ENCODE measurements around the gene MRPS24. TPM values are rescaled to one million over a fixed set of nuclear protein-coding genes. Genes with fewer than 3 reads are reported as not detected.
A peak's percentile ranks its signal among the peaks of the same experiment; 100 is the strongest.

The MRPS24 gene
- total RNA-seq, 1 experiment from 2014 or later, result 156 TPM

GRCh38 chr7:43872406-43873110 lies 3.2 kb upstream of the MRPS24 start:
- CTCF ChIA-PET, result no interaction called here
- no peaks in the 10 kb centered on the region for H3K9me3 ChIP-seq (ENCODE audit: control insufficient read depth in 1 of 2, insufficient read depth in 1 of 2, low read depth in 1 of 2, low read length in 2 of 2)
- no peaks in the 10 kb centered on the region for H3K9me2 ChIP-seq (ENCODE audit: insufficient read depth)
- DNase-seq (ENCODE audit: low read depth, low spot score) (no peak), ATAC-seq (no peak)
- peaks cover 9 to 36% of the 10 kb centered on the region in 2 experiments; a peak in 3 of 4 replicates for H3K4me1 ChIP-seq (ENCODE audit: control insufficient read depth in 1 of 2, insufficient read depth in 2 of 2, low read length in 2 of 2)
- H3K79me2 ChIP-seq (ENCODE audit: insufficient read depth, low read length), result peaks cover 11% of the 10 kb centered on the region
- H3K36me3 ChIP-seq (ENCODE audit: control insufficient read depth in 1 of 2, insufficient read depth in 2 of 2, low read length in 2 of 2), result peaks cover 4 to 9% of the 10 kb centered on the region in 2 experiments; a peak in 3 of 4 replicates
- POLR2A ChIA-PET, result no interaction called here
- H3K4me3 ChIP-seq (replicated peaks in 1 of 2; ENCODE audit: low read depth in 1 of 2, low read length in 2 of 2), result no peak overlapping the region
- intact Hi-C loops (cut with micrococcal nuclease), result no loop called here
- H3K27ac ChIP-seq (ENCODE audit: low read depth, low read length), result no peak overlapping the region
- no TSS peak for BruUV-seq (replicated peaks)
- H3K9ac ChIP-seq (ENCODE audit: low read length), result no peak overlapping the region
- H3K4me2 ChIP-seq (ENCODE audit: low read length), result peak overlapping the region; percentile 57
- no peak overlapping the region for H2AFZ ChIP-seq (ENCODE audit: low read depth, low read length, poor library complexity, severe bottlenecking)
- RAD21 ChIA-PET (ENCODE audit: low non-redundant PET in 1 of 2, low total read pairs in 2 of 2, uncharacterized antibody in 2 of 2, unreplicated experiment in 2 of 2), result no interaction called here
- H3K27me3 ChIP-seq (ENCODE audit: insufficient read depth, low read length), result no peaks in the 10 kb centered on the region
- TF ChIP-seq TCF7L2 (IDR thresholded peaks at IDR 0.05; ENCODE audit: borderline replicate concordance, extremely low read depth, insufficient read depth, insufficient read length), result no peak
- TF ChIP-seq FOSL1 (IDR thresholded peaks at IDR 0.05; ENCODE audit: low read depth), result no peak
- TF ChIP-seq, protein P1, sequence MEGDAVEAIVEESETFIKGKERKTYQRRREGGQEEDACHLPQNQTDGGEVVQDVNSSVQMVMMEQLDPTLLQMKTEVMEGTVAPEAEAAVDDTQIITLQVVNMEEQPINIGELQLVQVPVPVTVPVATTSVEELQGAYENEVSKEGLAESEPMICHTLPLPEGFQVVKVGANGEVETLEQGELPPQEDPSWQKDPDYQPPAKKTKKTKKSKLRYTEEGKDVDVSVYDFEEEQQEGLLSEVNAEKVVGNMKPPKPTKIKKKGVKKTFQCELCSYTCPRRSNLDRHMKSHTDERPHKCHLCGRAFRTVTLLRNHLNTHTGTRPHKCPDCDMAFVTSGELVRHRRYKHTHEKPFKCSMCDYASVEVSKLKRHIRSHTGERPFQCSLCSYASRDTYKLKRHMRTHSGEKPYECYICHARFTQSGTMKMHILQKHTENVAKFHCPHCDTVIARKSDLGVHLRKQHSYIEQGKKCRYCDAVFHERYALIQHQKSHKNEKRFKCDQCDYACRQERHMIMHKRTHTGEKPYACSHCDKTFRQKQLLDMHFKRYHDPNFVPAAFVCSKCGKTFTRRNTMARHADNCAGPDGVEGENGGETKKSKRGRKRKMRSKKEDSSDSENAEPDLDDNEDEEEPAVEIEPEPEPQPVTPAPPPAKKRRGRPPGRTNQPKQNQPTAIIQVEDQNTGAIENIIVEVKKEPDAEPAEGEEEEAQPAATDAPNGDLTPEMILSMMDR (IDR thresholded peaks at IDR 0.05 in 2 of 3, conservative IDR thresholded peaks at IDR 0.05 in 1 of 3; ENCODE audit: borderline replicate concordance in 1 of 3, insufficient read depth in 1 of 3, low read depth in 2 of 3, low read length in 2 of 3), result no peak
- no peak for TF ChIP-seq EGR1 (IDR thresholded peaks at IDR 0.05; ENCODE audit: low read depth)
- no peak for TF ChIP-seq ELF1 (IDR thresholded peaks at IDR 0.05; ENCODE audit: borderline replicate concordance, low read depth)
- no peak for TF ChIP-seq EZH2phosphoT487 (IDR thresholded peaks at IDR 0.05; ENCODE audit: borderline replicate concordance)
- TF ChIP-seq MAX (IDR thresholded peaks at IDR 0.05), result no peak
- no peak for TF ChIP-seq SP1 (IDR thresholded peaks at IDR 0.05; ENCODE audit: low read depth)
- TF ChIP-seq, protein P2, sequence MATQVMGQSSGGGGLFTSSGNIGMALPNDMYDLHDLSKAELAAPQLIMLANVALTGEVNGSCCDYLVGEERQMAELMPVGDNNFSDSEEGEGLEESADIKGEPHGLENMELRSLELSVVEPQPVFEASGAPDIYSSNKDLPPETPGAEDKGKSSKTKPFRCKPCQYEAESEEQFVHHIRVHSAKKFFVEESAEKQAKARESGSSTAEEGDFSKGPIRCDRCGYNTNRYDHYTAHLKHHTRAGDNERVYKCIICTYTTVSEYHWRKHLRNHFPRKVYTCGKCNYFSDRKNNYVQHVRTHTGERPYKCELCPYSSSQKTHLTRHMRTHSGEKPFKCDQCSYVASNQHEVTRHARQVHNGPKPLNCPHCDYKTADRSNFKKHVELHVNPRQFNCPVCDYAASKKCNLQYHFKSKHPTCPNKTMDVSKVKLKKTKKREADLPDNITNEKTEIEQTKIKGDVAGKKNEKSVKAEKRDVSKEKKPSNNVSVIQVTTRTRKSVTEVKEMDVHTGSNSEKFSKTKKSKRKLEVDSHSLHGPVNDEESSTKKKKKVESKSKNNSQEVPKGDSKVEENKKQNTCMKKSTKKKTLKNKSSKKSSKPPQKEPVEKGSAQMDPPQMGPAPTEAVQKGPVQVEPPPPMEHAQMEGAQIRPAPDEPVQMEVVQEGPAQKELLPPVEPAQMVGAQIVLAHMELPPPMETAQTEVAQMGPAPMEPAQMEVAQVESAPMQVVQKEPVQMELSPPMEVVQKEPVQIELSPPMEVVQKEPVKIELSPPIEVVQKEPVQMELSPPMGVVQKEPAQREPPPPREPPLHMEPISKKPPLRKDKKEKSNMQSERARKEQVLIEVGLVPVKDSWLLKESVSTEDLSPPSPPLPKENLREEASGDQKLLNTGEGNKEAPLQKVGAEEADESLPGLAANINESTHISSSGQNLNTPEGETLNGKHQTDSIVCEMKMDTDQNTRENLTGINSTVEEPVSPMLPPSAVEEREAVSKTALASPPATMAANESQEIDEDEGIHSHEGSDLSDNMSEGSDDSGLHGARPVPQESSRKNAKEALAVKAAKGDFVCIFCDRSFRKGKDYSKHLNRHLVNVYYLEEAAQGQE (IDR thresholded peaks at IDR 0.05; ENCODE audit: low read depth), result no peak
- TF ChIP-seq, protein P3, sequence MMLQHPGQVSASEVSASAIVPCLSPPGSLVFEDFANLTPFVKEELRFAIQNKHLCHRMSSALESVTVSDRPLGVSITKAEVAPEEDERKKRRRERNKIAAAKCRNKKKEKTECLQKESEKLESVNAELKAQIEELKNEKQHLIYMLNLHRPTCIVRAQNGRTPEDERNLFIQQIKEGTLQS (IDR thresholded peaks at IDR 0.05), result no peak
- TF ChIP-seq SRF (IDR thresholded peaks at IDR 0.05; ENCODE audit: low read depth), result no peak
- no peak for TF ChIP-seq CEBPB (IDR thresholded peaks at IDR 0.05; ENCODE audit: low read depth)
- TF ChIP-seq, protein P4, sequence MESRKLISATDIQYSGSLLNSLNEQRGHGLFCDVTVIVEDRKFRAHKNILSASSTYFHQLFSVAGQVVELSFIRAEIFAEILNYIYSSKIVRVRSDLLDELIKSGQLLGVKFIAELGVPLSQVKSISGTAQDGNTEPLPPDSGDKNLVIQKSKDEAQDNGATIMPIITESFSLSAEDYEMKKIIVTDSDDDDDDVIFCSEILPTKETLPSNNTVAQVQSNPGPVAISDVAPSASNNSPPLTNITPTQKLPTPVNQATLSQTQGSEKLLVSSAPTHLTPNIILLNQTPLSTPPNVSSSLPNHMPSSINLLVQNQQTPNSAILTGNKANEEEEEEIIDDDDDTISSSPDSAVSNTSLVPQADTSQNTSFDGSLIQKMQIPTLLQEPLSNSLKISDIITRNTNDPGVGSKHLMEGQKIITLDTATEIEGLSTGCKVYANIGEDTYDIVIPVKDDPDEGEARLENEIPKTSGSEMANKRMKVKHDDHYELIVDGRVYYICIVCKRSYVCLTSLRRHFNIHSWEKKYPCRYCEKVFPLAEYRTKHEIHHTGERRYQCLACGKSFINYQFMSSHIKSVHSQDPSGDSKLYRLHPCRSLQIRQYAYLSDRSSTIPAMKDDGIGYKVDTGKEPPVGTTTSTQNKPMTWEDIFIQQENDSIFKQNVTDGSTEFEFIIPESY (IDR thresholded peaks at IDR 0.05; ENCODE audit: extremely low read depth, insufficient replicate concordance, low read length), result no peak
- no peak for TF ChIP-seq YY1 (IDR thresholded peaks at IDR 0.05; ENCODE audit: extremely low read depth, insufficient replicate concordance, low read depth, low read length)
- TF ChIP-seq SIN3A (IDR thresholded peaks at IDR 0.05; ENCODE audit: low read depth), result no peak
- no peak for TF ChIP-seq CBX3 (IDR thresholded peaks at IDR 0.05; ENCODE audit: low read depth)
- TF ChIP-seq ZFX (IDR thresholded peaks at IDR 0.05), result no peak
- no peaks in the 10 kb centered on the region for H4K20me1 ChIP-seq (ENCODE audit: insufficient read depth)
